Glutamatergic neuron (in vitro differentiated cells): ENCODE measurements around the gene MSI2. TPM values are rescaled to one million over a fixed set of nuclear protein-coding genes. Genes with fewer than 3 reads are reported as not detected.

ENCODE experiments used
- DNase-seq: peaks from one replicate; pipeline ENCODE4 v3.0.0; 2022
- H3K27ac Mint-ChIP-seq: one replicate; pipeline ENCODE4 v1.8.0; 2020; ENCODE audit warnings: mild to moderate bottlenecking, mixed read lengths, inconsistent platforms; ENCODE audit not compliant: unreplicated experiment
- H3K27me3 Mint-ChIP-seq: one replicate; pipeline ENCODE4 v1.8.0; 2020; ENCODE audit warnings: mild to moderate bottlenecking, moderate library complexity, mixed read lengths, inconsistent platforms; ENCODE audit not compliant: unreplicated experiment
- H3K36me3 Mint-ChIP-seq: one replicate; pipeline ENCODE4 v1.8.0; 2020; ENCODE audit warnings: mild to moderate bottlenecking, mixed read lengths, inconsistent platforms; ENCODE audit not compliant: unreplicated experiment
- H3K4me1 Mint-ChIP-seq: one replicate; pipeline ENCODE4 v1.8.0; 2020; ENCODE audit warnings: mild to moderate bottlenecking, low read depth, mixed read lengths, inconsistent platforms; ENCODE audit not compliant: unreplicated experiment
- H3K4me3 Mint-ChIP-seq: one replicate; pipeline ENCODE4 v1.8.0; 2020; ENCODE audit warnings: mild to moderate bottlenecking, mixed read lengths, inconsistent platforms; ENCODE audit not compliant: unreplicated experiment
- H3K9me3 Mint-ChIP-seq: one replicate; pipeline ENCODE4 v1.8.0; 2020; ENCODE audit warnings: mild to moderate bottlenecking, moderate library complexity, mixed read lengths, inconsistent platforms; ENCODE audit not compliant: unreplicated experiment
- CTCF ChIP-seq: fragments of 200-600 bp; sonication (generic); IDR thresholded peaks from one replicate; pipeline ENCODE4 v1.5.0; 2021; ENCODE audit not compliant: partially characterized antibody, unreplicated experiment
- total RNA-seq: library from RNA; stranded (reverse); fragmentation: NEBNext Ultra II Directional; extraction: Animal tissue kit (Norgen Biotek cat#: 25700); gene quantifications from one replicate; pipeline ENCODE4 v1.2.1, GENCODE V29; 2021; ENCODE audit not compliant: unreplicated experiment

The MSI2 gene
- total RNA-seq, 1 donor from 2014 or later, result 141 TPM

DNA sequence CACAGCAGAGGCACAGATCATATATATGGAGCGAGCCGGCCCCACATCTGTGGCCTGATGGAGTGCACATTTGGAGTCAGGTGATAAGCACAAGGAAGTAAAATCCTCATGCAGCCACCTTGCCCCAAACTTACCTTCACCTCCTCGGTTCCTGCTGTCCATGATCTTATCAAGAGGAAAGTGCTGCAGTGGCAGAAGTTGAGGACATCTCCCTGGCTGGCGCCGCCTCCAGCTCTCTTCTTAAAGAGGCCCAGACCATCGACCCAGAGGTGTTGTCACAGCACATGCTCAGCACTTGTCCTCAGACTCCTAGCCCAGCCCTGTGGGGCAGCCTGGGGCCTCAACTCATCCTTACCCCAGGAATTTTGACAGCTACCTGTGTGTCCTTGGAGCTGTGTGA, 276.2 kb downstream of the MSI2 start:
- Mint-ChIP-seq H3K4me1 (peaks cover 26% of the 10 kb centered on the region), H3K27me3 (peaks cover 7% of the 10 kb centered on the region), H3K9me3 (peaks cover 7% of the 10 kb centered on the region), H3K4me3 (no peak overlapping the region), H3K36me3 (no peaks in the 10 kb centered on the region), H3K27ac (no peak overlapping the region)
- no peak for DNase-seq
- TF ChIP-seq CTCF, result no peak

- no peak for DNase-seq
- Mint-ChIP-seq H3K27me3 (peaks cover 7% of the 10 kb centered on the region), H3K9me3 (peaks cover 7% of the 10 kb centered on the region), H3K36me3 (no peaks in the 10 kb centered on the region), H3K4me1 (peaks cover 30% of the 10 kb centered on the region), H3K27ac (no peak overlapping the region), H3K4me3 (no peak overlapping the region)
- TF ChIP-seq CTCF, result no peak
Observed at GRCh38 chr17:57532966-57533365, 276.6 kb downstream of the MSI2 start.

DNA sequence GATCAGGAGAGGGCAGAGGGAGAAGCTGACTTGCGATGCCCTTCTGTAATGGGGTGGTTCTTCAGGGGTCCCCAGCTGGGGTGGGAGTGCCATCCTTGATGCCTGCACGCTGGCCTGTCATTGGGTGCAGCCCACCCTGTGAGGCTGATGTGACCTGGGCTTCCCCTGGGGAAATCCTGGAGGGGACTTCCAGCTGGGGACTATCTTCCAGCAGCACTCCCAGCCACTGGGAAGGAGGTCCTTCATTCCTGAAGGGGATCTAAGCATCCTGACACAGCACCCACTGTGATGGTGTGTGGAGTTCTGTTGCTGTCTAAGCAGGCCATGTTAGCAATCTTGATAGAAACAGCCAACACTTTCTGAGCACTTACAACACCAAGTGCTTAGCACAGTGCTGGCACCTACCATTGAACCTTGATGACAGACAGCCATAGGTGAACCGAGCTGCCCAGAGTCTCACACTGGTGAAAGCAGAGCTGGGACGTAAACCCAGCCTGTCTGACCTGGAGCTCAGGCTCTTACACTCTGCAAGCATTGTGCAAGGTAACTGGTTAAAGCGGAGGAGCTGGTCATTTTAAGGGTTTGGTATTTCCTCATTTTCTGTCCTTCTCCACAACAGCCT, 277.5 kb downstream of the MSI2 start:
- Mint-ChIP-seq H3K4me1 (peaks cover 30% of the 10 kb centered on the region), H3K36me3 (no peaks in the 10 kb centered on the region), H3K27me3 (peaks cover 7% of the 10 kb centered on the region), H3K4me3 (no peak overlapping the region), H3K9me3 (peaks cover 7% of the 10 kb centered on the region), H3K27ac (no peak overlapping the region)
- no peak for TF ChIP-seq CTCF
- DNase-seq, result no peak

DNA sequence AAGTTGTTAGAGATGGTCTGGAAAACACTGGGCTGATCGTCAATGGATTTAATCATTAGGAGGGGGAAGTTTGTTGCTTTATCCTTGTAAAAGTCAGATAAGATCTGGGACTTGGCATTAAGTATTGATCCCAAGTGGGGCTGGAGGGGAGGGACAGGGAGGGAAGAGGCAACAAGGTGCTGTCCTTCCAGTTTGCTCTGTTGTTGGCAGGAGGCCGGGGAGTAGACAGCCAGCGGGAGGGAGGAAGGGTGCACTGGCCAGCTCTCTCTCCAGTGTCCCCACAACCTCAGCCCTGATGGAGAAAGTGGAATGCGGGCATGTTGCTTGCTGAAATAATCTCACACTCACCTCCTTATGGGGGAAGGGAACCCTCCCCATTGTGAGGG, 278.5 kb downstream of the MSI2 start:
- no peak overlapping the region for H3K4me3 Mint-ChIP-seq
- H3K36me3 Mint-ChIP-seq, result no peaks in the 10 kb centered on the region
- peaks cover 25% of the 10 kb centered on the region for H3K4me1 Mint-ChIP-seq
- DNase-seq, result no peak
- TF ChIP-seq CTCF, result no peak
- H3K27ac Mint-ChIP-seq, result peak overlapping the region; percentile 67
- peaks cover 7% of the 10 kb centered on the region for H3K9me3 Mint-ChIP-seq
- H3K27me3 Mint-ChIP-seq, result peaks cover 7% of the 10 kb centered on the region

GRCh38 chr17:57535249-57535966, 279.1 kb downstream of the MSI2 start:
- Mint-ChIP-seq H3K27me3 (peaks cover 7% of the 10 kb centered on the region), H3K27ac (no peak overlapping the region), H3K36me3 (no peaks in the 10 kb centered on the region), H3K4me3 (no peak overlapping the region), H3K4me1 (peaks cover 22% of the 10 kb centered on the region), H3K9me3 (peaks cover 7% of the 10 kb centered on the region)
- no peak for TF ChIP-seq CTCF
- no peak for DNase-seq
